ENCODE measurements around the gene SRRM2.

GRCh38 chr16:2787961-2788360, 35.5 kb downstream of the SRRM2 start:
- no peak for TF ChIP-seq POLR2A (IDR thresholded peaks at IDR 0.05)
- no peak for TF ChIP-seq CTCF (IDR thresholded peaks at IDR 0.05)
- TF ChIP-seq POLR2AphosphoS5 (IDR thresholded peaks at IDR 0.05): no peak
- TF ChIP-seq EP300 (IDR thresholded peaks at IDR 0.05): no peak

All from stomach (tissue), 4 donors.